Fibroblast of skin of right quadriceps (primary cell): Measurements from ENCODE around the gene LRMDA.
A peak's percentile ranks its signal among the peaks of the same experiment; 100 is the strongest.

Experiments used
- DNase-seq: peaks from one replicate; pipeline ENCODE4 v3.0.0-alpha.2; 2013

LRMDA gene

GRCh38 chr10:75425291-75426079 is 5.9 kb upstream of the LRMDA start:
- no peak for DNase-seq

DNA sequence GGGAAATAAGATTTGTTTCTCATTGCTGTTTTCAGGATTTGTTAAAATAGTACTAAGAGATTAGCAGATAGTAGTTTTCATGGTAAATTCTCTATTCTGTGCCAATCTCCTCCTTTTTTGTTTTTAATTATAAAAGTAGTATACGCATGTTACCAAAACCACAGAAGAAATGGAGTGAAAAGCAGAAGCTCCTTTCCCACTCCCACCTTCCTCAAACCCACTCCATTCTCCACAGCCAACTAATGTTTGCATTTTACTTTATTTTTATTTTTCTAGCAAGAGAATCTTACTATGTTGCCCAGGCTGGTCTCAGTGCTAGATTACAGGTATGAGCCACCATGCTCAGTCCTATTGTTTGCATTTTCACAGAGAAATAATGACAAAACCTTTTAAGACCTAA is 4.5 kb upstream of the LRMDA start:
- DNase-seq: no peak

DNA sequence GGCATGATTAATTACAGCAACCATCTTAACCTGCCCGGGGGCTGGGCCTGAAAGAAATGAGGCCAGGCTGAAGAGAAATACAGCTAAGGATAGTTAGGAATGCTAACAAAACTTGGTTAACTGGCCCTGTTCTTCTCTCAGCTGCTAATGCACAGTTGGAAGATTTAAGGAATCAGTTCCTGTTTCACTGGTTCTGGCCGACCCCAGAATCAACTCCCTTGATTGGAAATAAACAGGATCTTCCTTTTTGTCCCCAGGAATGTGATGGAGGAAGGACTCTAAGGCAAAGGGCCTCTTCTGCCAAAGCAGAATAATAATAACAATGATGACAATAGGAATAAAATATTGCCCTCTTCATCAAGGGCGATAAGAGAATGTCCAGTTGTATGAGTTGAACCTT is 3.5 kb upstream of the LRMDA start:
- no peak for DNase-seq

DNA sequence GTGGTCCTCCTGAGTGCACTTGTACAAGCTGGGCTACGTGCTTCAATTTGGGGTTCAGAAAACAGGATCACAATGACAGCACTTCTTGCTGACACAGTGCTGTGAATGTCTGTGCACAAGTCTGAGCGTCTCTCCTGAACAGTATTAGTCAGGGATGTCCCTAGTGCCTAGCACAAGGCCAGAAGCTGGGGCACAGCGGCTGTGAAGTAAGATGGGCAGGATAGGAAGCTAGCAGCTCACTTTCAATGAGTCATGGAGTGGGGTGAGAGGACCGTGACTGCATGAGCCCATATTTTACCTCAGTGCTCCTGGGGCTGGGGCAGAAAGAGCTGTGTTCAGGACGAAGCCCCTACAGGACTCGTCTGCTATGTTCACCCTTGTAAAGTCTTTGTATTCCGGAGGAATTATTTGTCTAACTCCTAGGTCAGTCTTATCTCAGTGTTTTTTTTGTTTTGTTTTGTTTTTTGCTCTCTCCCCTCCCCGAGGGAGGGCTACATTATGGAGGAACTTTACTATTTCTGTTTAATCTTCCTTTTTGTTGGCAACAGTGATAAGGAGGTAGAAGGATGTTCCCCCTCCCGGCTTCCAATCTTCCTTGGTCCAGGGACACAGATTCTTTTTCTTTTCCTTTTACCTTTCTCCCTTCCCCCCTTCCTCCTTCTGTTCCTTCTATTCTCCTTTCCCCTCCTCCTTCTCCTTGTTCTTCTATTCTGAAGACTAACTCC is 2.8 kb upstream of the LRMDA start:
- DNase-seq: peak; percentile 38

GRCh38 chr10:75429159-75429827 is 2.1 kb upstream of the LRMDA start:
- DNase-seq: no peak

- no peak for DNase-seq
Measured at GRCh38 chr10:75430000-75430763, 1.2 kb upstream of the LRMDA start.

- no peak for DNase-seq
Measured at GRCh38 chr10:75432176-75432575, 752 bp downstream of the LRMDA start.

DNA sequence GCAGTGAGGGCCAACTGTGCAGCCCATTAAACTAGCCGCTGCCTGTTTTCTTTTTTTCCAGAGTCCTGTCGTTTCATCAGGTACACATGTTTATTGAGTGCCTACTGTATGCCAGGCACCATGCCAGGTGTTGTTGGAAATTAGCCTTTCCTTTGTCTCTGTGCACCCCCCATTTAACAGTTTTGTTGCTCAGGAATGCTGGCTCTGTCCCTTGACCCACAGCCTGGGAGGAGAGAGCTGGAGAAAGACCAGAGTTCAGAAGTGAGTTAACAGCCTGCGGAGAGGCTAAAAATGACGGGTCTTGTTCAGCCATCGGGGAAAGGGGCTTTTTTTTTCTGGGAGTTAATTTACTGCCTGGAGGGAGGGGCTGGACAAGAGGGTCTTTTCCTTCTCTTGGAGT is 1.3 kb downstream of the LRMDA start:
- DNase-seq: no peak

DNA sequence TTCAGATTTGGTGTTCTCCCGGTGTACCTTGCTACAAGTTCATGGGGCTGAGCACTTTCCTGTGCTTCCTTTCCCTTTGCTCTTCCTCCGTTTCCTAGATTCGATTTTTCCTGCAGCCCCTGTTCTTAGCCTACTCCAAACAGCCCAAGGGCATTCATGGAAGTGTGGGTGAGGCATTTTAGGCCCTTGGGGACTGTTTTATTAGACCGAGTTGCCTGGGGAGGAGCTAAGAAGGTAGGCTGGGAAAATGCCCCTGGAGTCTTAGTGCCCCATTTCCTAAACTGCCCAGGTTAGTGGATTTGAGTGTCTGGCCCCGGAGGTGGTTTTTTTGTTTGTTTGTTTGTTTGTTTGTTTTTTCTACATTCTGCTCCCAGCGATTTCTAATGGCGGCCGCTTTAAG is 1.8 kb downstream of the LRMDA start:
- DNase-seq: no peak

- no peak for DNase-seq
Measured at GRCh38 chr10:75434291-75434690, 2.9 kb downstream of the LRMDA start.

- DNase-seq: no peak
Measured at GRCh38 chr10:75435291-75435690, 3.9 kb downstream of the LRMDA start.

DNA sequence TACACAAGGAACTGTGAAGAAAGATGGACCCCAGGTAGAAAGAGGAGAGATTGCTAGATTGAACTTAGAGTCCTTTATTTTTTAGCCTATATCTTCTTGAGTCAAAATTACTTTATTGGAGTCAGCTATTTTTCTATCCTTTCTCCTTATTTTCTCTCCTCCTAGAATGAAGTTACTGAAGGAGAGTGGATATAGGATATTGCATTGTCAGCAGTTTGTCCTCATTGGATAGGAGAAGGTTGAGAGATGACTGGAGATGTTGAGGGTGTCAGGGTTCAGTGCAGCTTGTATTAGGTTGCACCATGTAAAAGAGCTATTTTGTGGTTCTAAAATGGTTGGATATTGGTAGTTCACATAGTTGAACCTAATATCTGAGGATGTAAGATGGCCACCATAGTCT is 5.5 kb downstream of the LRMDA start:
- DNase-seq: no peak

DNA sequence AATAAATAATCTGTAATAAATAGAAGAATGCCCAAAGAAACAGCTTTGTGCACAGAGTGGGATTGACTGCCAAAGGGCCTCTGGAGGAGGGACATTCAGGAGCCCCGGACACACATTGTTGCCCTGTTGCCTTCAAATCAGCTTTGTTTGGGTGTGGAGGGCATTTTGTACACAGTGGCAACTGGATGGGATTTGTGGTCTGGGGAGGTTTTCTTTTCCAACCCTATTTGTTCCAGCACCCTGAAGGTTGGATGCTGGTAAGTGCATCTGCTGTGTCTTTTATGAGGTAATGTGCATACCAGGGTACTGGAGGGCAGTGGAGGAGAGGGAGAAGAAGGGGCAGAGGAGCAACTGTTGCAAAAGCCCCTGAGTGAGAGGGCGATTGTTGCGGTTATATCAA is 6.3 kb downstream of the LRMDA start:
- DNase-seq: no peak

GRCh38 chr10:75438275-75438674 is 6.9 kb downstream of the LRMDA start:
- DNase-seq: no peak

DNA sequence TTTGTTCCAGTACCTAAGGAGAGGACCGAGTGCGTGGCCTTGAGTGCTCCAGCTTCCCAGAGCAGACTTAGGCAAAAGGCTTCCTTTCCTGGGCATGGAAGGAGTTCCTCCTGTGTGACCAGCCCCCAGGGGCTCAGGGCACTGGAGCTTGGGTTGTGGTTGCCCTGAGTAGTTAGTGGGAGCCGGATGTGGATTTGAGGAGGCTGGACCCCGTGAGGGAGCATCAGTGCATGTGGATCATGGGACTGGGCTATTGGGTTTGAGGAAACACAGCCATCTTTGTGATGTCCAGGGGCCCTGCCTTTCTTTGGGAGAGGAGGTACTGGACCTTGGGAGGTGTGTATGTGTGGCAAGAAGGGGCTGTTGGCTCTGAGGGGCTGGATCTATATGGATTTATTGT is 8.4 kb downstream of the LRMDA start:
- no peak for DNase-seq

- no peak for DNase-seq
Measured at GRCh38 chr10:75440271-75440793, 8.9 kb downstream of the LRMDA start.

DNA sequence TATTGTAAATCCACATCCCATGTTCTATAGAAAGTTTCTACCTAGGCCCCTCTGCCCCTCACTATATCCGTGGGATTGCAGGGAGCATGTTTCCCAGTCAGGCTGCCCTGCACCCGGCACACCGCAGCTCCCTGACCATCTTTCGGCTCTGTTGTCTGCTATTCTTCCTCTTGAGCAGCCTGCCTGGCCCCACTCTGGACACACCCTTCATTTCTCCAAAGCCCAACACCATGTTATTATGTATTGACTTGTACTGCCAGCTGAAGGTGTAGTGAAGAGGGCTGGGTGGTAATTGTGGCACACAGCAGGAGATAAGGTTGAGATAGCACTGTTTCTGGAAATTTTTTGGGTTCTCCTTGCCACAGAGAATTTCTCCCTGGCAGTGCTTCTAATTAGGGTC is 9.8 kb downstream of the LRMDA start:
- no peak for DNase-seq

DNA sequence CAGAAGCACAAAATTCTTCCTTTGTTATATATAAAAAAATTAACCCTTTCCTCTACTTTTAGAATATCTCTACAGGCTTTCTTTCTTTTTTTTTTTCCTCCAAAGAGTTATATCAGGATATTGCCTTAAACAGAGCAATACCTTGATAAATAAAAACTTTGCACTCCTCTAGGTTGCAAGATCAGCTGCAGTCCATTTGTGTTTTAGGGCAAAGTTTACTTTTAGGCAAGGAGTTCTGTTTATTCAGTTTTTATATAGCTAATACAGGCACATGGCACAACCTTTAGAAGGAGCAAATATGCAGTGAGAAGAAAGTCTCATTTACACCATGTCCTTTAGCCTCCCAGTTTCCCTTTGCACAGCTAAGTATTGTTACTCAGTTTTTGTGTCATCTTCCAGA is 10.3 kb downstream of the LRMDA start:
- DNase-seq: no peak

DNA sequence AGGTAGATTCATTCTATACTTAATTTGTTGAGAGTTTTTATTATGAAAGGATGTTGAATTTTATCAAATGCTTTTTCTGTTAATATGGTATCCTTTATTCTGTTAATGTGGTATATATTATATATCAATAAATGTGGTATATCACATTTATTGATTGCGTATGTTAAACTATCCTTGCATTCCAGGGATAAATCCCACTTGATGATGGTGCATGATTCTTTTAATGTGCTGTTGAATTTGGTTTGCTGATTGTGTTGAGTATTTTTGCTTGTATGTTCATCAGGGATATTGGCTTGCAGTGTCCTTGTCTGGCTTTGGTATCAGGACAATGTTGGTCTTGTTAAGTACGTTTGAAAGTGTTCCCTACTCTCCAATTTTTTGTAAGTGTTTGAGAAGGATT is 11.9 kb downstream of the LRMDA start:
- no peak for DNase-seq

DNA sequence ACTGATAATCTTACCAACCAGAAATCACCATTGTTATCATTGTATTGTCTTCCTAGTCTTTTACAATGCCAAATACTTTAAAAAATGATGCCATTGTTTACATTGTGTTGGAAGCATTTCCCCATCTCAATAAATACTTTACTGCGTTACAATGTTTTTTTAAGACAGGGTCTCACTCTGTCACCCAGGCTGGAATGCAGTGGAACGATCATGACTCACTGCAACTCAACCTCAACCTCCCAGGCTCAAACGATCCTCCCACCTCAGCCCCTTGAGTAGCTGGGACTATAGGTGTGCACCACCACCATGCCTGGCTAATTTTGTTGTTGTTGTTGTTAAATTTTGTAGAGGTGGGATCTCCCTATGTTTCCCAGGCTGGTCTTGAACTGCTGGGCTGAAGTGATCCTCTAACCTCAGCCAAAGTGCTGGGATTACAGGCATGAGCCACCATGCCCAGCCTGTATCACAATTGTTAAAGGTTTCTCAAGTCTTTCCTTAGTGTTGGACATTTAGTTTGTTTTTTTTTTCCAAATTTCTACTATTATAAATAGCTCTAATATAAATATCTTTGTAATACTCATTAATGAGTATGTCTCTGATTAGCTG is 13.5 kb downstream of the LRMDA start:
- no peak for DNase-seq

GRCh38 chr10:75446508-75446907 is 15.1 kb downstream of the LRMDA start:
- DNase-seq: no peak

DNA sequence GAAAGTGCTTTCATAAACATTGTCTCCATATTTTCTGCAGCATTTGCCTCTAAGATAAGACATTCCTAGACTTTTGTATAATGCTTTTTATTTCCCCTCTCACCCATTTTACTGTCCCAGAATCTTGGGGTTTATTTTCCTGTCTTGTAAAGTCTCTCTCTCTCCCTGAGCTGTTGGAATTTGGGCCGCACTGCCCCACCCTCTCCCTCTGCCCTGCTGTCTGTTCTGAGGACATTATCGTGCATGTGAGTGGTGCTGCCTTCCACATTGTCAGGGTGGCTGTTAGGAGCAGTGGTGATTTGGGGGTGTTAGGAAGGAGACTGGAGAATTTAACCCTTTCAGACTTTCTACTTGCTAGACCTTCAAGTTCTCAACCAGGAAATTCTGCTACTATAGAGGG is 16.7 kb downstream of the LRMDA start:
- no peak for DNase-seq
